HepG2 (cell line): ENCODE data around the gene IRGQ. TPM values are rescaled to one million over a fixed set of nuclear protein-coding genes. Genes with fewer than 3 reads are reported as not detected.

Experiments
- ATF1 ChIP-seq: IDR thresholded peaks from 2 replicates; pipeline ENCODE4 v1.6.1; 2016; ENCODE audit warnings: mild to moderate bottlenecking, control low read depth
- BCL6 ChIP-seq: IDR thresholded peaks from 2 replicates; pipeline ENCODE4 v1.6.1; 2016; ENCODE audit warnings: missing genetic modification reagents, missing compliant biosample characterization
- CENPT ChIP-seq: sonication (generic); formaldehyde crosslinking; IDR thresholded peaks from 2 replicates; pipeline ENCODE4 v1.8.0; 2022; ENCODE audit warnings: low read depth, mild to moderate bottlenecking, moderate library complexity, missing genetic modification reagents
- EP300 ChIP-seq, 3 experiments: sonication (generic) in 1 of 3; formaldehyde crosslinking in 1 of 3; IDR thresholded peaks; 2 replicates each; pipeline versions ENCODE4 v1.5.1 to v1.6.1; 2011 to 2020; ENCODE audit warnings: low read depth in 2 of 3, low read length in 2 of 3, borderline replicate concordance in 1 of 3, improper control_type of control experiment in 1 of 3, mild to moderate bottlenecking in 1 of 3, missing genetic modification reagents in 1 of 3, moderate library complexity in 1 of 3
- GFI1 ChIP-seq: sonication (generic); formaldehyde crosslinking; IDR thresholded peaks from 2 replicates; pipeline ENCODE4 v1.5.0; 2020; ENCODE audit warnings: missing genetic modification reagents, mild to moderate bottlenecking, borderline replicate concordance
- HHEX ChIP-seq: IDR thresholded peaks from 2 replicates; pipeline ENCODE4 v1.6.1; 2016; ENCODE audit warnings: control low read depth
- HNRNPL ChIP-seq: fragments of 200-400 bp; formaldehyde crosslinking; IDR thresholded peaks from 2 replicates; pipeline ENCODE4 v1.6.1; 2017; ENCODE audit warnings: mild to moderate bottlenecking, low read depth, low read length
- HOXD1 ChIP-seq: sonication (generic); formaldehyde crosslinking; IDR thresholded peaks from 2 replicates; pipeline ENCODE4 v1.5.0; 2020; ENCODE audit warnings: missing genetic modification reagents
- ISX ChIP-seq: sonication (generic); formaldehyde crosslinking; conservative IDR thresholded peaks from 2 replicates; pipeline ENCODE4 v1.5.0; 2020; ENCODE audit warnings: missing genetic modification reagents
- KLF13 ChIP-seq: sonication (generic); formaldehyde crosslinking; IDR thresholded peaks from 2 replicates; pipeline ENCODE4 v1.4.0; 2020; ENCODE audit warnings: mild to moderate bottlenecking, missing genetic modification reagents
- KLF15 ChIP-seq: sonication (generic); formaldehyde crosslinking; IDR thresholded peaks from 2 replicates; pipeline ENCODE4 v1.8.1; 2023; ENCODE audit warnings: borderline replicate concordance, mild to moderate bottlenecking, inconsistent platforms, missing genetic modification reagents, mixed read lengths
- MEIS2 ChIP-seq: sonication (generic); formaldehyde crosslinking; IDR thresholded peaks from 2 replicates; pipeline ENCODE4 v1.9.0; 2021; ENCODE audit warnings: mild to moderate bottlenecking, missing genetic modification reagents
- MIXL1 ChIP-seq: IDR thresholded peaks from 2 replicates; pipeline ENCODE4 v1.6.1; 2016
- NFYC ChIP-seq: IDR thresholded peaks from 2 replicates; pipeline ENCODE4 v1.6.1; 2016; ENCODE audit warnings: missing genetic modification reagents, missing compliant biosample characterization
- NPAS2 ChIP-seq: sonication (generic); formaldehyde crosslinking; IDR thresholded peaks from 2 replicates; pipeline ENCODE4 v1.8.0; 2022; ENCODE audit warnings: mild to moderate bottlenecking, missing genetic modification reagents, borderline replicate concordance
- PCBP1 ChIP-seq: fragments of 200-400 bp; formaldehyde crosslinking; IDR thresholded peaks from 2 replicates; pipeline ENCODE4 v1.6.1; 2017; ENCODE audit warnings: mild to moderate bottlenecking, low read depth, low read length, borderline replicate concordance
- PHB2 ChIP-seq: fragments of 450-650 bp; IDR thresholded peaks from 2 replicates; pipeline ENCODE4 v1.6.1; 2018; ENCODE audit not compliant: partially characterized antibody
- RXRA ChIP-seq: sonication (generic); formaldehyde crosslinking; IDR thresholded peaks from 2 replicates; pipeline ENCODE4 v1.5.1; 2020; ENCODE audit warnings: missing genetic modification reagents
- SIX4 ChIP-seq: sonication (generic); formaldehyde crosslinking; IDR thresholded peaks from 2 replicates; pipeline ENCODE4 v1.4.0; 2020; ENCODE audit warnings: missing genetic modification reagents
- XRCC5 ChIP-seq: fragments of 200-400 bp; formaldehyde crosslinking; optimal IDR thresholded peaks from 2 replicates; pipeline ENCODE3; 2017; ENCODE audit warnings: mild to moderate bottlenecking, low read length
- ZNF264 ChIP-seq: sonication (generic); formaldehyde crosslinking; IDR thresholded peaks from 2 replicates; pipeline ENCODE4 v1.4.0; 2020; ENCODE audit warnings: missing genetic modification reagents
- ZNF460 ChIP-seq: sonication (generic); formaldehyde crosslinking; IDR thresholded peaks from 2 replicates; pipeline ENCODE4 v1.5.1; 2020; ENCODE audit warnings: missing genetic modification reagents, mild to moderate bottlenecking, borderline replicate concordance
- ZNF530 ChIP-seq: sonication (generic); formaldehyde crosslinking; IDR thresholded peaks from 2 replicates; pipeline ENCODE4 v1.5.0; 2020; ENCODE audit warnings: low read depth, mild to moderate bottlenecking, missing genetic modification reagents
- ZNF768 ChIP-seq: sonication (generic); formaldehyde crosslinking; IDR thresholded peaks from 2 replicates; pipeline ENCODE4 v1.4.0; 2020; ENCODE audit warnings: missing genetic modification reagents
- ZNF780A ChIP-seq: sonication (generic); formaldehyde crosslinking; IDR thresholded peaks from 2 replicates; pipeline ENCODE4 v1.8.0; 2022; ENCODE audit warnings: mild to moderate bottlenecking, missing genetic modification reagents, moderate library complexity
- ZSCAN22 ChIP-seq: sonication (generic); formaldehyde crosslinking; IDR thresholded peaks from 2 replicates; pipeline ENCODE4 v1.4.0; 2020; ENCODE audit warnings: mild to moderate bottlenecking, missing genetic modification reagents
- ZSCAN9 ChIP-seq: IDR thresholded peaks from 2 replicates; pipeline ENCODE4 v1.6.1; 2016; ENCODE audit warnings: borderline replicate concordance
- polyA plus RNA-seq, 8 experiments: library from polyadenylated mRNA; depleted of rRNA in 3 of 8; stranded (reverse) in 7 of 8; unstranded in 1 of 8; fragments of >200 nt; fragmentation: Illumina TruSeq in 4 of 8; extraction: Trizol in 4 of 8; gene quantifications; 2 replicates each; pipeline versions ENCODE4 v1.2.1 to v1.2.3, GENCODE V29; 2011 to 2016; ENCODE audit warnings: low read depth in 4 of 8, missing spikeins in 1 of 8, mixed read lengths in 1 of 8; ENCODE audit not compliant: insufficient read depth in 1 of 8
- total RNA-seq, 5 experiments: library from RNA; depleted of rRNA; stranded (reverse); fragments of >200 nt; fragmentation: Illumina TruSeq; extraction: Trizol; gene quantifications; 2 replicates each; pipeline ENCODE4 v1.2.3, GENCODE V29; 2016; ENCODE audit warnings: low read depth in 1 of 5
- TF ChIP-seq, protein P1 (sequence below): sonication (generic); formaldehyde crosslinking; IDR thresholded peaks from 2 replicates; pipeline ENCODE4 v1.4.0; 2020; ENCODE audit warnings: missing genetic modification reagents
- TF ChIP-seq, protein P2 (sequence below): IDR thresholded peaks from 2 replicates; pipeline ENCODE4 v1.6.1; 2016; ENCODE audit warnings: control low read depth

The IRGQ gene
- total and polyA plus RNA-seq, 2 of the 13 experiments (the other 11 are each of a cell fraction or from before 2014, with no cell fraction given): 11.6 to 12.4 TPM

DNA sequence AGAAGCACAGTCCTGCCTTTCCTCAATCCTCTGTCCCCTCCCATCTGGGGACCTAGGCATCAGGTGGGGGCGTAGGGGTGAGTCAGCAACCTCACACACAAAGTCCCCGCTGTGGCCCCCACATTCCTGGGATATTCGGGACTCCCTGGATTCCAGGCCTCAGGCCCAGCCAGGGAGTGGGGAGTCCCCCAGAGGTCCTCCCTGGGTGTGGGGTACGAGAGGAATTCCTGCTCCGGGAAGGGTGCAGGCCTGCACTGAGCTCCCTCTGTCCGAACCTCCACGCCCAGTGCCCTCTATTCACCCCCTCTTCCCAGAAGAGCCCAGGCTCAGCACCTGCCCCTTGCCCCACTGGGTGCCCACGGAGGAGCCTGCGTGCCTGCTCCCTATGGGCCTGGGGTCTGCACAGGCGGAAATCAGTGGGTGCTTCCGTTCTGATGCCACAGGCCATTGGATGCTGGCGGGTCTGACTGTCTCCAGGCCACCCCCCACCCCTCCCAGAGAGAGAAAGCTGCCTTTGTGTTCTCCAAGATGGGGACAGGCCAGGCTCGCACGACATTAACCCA, 40.3 kb upstream of the IRGQ start (continued):
- TF ChIP-seq, protein P1, sequence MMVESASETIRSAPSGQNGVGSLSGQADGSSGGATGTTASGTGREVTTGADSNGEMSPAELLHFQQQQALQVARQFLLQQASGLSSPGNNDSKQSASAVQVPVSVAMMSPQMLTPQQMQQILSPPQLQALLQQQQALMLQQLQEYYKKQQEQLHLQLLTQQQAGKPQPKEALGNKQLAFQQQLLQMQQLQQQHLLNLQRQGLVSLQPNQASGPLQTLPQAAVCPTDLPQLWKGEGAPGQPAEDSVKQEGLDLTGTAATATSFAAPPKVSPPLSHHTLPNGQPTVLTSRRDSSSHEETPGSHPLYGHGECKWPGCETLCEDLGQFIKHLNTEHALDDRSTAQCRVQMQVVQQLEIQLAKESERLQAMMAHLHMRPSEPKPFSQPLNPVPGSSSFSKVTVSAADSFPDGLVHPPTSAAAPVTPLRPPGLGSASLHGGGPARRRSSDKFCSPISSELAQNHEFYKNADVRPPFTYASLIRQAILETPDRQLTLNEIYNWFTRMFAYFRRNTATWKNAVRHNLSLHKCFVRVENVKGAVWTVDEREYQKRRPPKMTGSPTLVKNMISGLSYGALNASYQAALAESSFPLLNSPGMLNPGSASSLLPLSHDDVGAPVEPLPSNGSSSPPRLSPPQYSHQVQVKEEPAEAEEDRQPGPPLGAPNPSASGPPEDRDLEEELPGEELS: no peak
- TF ChIP-seq KLF13 (CRISPR knock-in tag) (no peak), KLF15 (no peak), PCBP1 (0 out of 2 replicates have a peak, but pooled peaks have one; percentile 15), ZNF530 (CRISPR knock-in tag) (no peak), RXRA (CRISPR knock-in tag) (0 out of 2 replicates have a peak, but pooled peaks have one; percentile 18), ATF1 (CRISPR knock-in tag) (no peak), ISX (CRISPR knock-in tag) (no peak), MIXL1 (CRISPR knock-in tag) (no peak), NPAS2 (CRISPR knock-in tag) (no peak), ZSCAN9 (no peak), HHEX (no peak), ZNF768 (CRISPR knock-in tag) (no peak), NFYC (CRISPR knock-in tag) (no peak), EP300 (IDR thresholded peaks at IDR 0.05; ENCODE audit: low read depth in 2 of 2, low read length in 2 of 2) (no peak), EP300 (CRISPR knock-in tag; IDR thresholded peaks at IDR 0.05; ENCODE audit: borderline replicate concordance) (no peak), XRCC5 (peak; percentile 26), PHB2 (no peak), CENPT (no peak), ZNF780A (no peak), GFI1 (CRISPR knock-in tag) (no peak), ZSCAN22 (no peak), MEIS2 (CRISPR knock-in tag) (no peak), HOXD1 (no peak), HNRNPL (peak; percentile 78; the same call in 1 of the 2 replicates), ZNF264 (no peak), SIX4 (CRISPR knock-in tag) (no peak), BCL6 (CRISPR knock-in tag) (no peak), ZNF460 (CRISPR knock-in tag) (no peak)
- TF ChIP-seq, protein P2, sequence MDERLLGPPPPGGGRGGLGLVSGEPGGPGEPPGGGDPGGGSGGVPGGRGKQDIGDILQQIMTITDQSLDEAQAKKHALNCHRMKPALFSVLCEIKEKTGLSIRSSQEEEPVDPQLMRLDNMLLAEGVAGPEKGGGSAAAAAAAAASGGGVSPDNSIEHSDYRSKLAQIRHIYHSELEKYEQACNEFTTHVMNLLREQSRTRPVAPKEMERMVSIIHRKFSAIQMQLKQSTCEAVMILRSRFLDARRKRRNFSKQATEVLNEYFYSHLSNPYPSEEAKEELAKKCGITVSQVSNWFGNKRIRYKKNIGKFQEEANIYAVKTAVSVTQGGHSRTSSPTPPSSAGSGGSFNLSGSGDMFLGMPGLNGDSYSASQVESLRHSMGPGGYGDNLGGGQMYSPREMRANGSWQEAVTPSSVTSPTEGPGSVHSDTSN: no peak
